ENCODE measurements around the gene SPC25.

The SPC25 gene

DNA sequence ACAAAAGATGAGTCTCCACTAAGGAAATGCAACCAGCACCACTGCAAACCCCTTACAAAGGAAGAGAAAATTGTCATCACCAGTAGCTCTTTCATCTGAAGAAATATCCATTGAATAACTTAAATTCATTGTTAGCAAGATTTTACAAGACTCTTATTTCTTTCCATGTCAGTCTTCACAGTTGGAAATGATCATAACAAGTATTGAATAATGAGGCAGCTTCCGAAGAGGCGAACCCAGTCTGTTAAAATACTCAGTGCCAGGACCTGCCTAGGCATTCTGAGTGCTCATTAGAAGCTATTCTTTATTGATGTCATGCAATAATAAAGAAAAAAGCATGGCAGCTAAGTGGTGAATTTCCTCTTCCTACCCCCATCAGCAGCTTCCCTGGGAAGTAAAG lies 54.3 kb downstream of the SPC25 start:
- DNase-seq, result no peak

DNA sequence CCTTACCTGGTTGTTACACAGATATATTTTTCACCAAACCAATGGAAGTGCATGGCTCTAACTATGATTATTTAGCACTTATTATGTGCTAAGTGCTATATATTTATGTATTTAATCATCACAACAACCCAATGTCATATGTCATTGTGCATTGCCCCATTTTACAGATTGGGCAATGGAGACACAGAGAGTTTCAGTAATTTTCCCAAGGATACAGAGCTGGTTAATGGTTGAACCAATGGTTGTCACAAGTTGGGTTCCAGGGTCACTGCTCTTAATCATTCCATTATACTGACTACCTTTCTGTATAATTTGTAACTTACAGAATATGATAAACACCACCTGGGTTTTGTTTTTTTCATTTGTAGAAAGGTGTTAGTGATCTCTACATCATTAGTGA lies 58.6 kb downstream of the SPC25 start:
- no peak for DNase-seq

DNA sequence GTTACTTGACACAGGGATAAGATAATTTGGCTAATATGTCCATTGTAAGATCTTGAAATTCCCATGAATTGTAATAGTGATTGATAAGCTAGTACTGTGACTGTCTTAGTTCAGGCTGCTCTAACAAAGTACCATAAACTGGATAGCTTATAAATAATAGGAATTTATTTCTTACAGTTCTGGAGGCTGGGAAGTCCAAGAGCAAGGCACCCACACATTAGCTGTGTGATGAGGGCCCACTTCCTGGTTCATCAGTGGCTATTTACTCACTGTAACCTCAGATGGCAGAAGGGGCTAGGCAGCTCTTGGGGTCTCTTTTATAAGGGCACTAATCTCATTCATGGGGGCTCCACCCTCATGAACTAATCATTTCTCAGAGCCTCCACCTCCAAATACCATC lies 59.3 kb downstream of the SPC25 start:
- DNase-seq, result no peak

DNA sequence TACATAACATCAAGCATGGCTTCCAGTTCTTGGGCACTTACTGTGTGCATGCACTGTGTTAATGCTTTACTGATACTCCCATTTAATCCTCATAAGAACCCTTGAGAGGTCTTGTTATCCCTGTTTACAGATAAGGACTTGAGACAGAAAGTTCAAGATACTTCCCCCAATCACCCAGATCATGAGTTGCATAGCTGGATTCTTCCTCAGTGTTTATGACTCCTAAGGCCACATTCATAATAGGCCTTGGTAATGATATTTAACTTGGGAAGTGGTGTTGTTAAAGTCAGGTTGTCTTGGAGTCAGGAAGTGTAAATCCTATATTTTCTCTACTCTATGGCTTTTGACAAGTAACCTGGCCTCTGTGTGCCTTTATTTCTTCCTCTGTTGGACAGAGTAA lies 65.1 kb downstream of the SPC25 start:
- no peak for DNase-seq

DNA sequence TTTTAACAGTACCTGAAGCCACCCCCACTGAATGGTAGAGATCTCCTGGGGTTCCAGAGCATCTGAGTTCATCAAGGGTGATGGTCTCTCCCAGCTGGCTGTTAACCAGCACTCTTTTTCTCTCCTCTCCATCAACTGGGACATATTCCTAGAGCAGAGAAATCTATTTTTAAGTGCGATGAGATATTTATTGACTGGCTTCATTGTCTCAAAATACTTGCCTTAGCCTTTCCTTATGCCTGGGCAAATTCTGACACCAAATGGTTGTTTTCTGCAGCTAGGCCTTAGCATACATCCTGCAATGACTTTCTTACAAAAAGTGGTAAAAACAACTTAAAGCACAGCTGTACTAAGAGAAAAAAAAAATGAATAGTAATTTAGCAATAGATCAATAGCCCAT lies 68.2 kb downstream of the SPC25 start:
- no peak for DNase-seq

DNA sequence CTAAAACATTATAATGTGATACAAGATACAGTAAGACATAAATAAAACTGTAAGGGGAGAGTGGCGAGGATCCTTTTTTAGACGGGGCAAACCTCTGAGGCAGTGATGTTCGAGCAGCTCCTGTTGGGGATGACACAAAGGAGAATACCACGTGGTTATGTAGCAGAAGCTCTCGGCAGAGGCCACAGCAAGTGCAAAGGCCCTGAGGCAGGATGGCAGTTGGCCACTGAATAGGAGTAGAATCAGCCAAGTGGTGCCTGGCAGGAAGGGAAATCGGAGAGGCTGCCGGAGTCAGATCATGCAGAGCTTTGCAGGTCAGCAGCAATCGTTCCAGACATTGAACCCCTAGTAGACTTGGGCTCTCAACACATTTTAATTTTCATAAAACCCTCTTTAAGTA lies 68.7 kb downstream of the SPC25 start:
- no peak for DNase-seq

Data from DMS 273 treated with DMSO at 0.1 percent for 48 hours (cell line).